ENCODE results near the gene PLA2G4A. TPM values are rescaled to one million over a fixed set of nuclear protein-coding genes. Genes with fewer than 3 reads are reported as not detected.

PLA2G4A gene
- total RNA-seq, 1 experiment from 2014 or later, result 0.39 TPM

GRCh38 chr1:186982116-186982515, 153.4 kb downstream of the PLA2G4A start:
- H3K23ac ChIP-seq (ENCODE audit: insufficient read length, low read depth, low read length), result no peak overlapping the region

More at GRCh38 chr1:186982116-186982515, 153.4 kb downstream of the PLA2G4A start:
- no peaks in the 10 kb centered on the region for H3K9me3 ChIP-seq (ENCODE audit: control insufficient read depth, low read depth, low read length)
- no peaks in the 10 kb centered on the region for H3K79me2 ChIP-seq (ENCODE audit: insufficient read depth, low read length)
- no peak overlapping the region for H3K4me3 Mint-ChIP-seq
- no CpG with 5 or more reads among the region's 3 CpGs for WGBS (ENCODE audit: extremely low coverage, insufficient read length, low lambda C conversion rate)
- H3K56ac ChIP-seq (ENCODE audit: insufficient read length, low read depth, low read length), result no peak overlapping the region
- no peaks in the 10 kb centered on the region for H3K23me2 ChIP-seq (ENCODE audit: insufficient read length, low read depth, low read length, poor library complexity, severe bottlenecking)
- no peak overlapping the region for H3K27ac Mint-ChIP-seq
- DNase-seq, result no peak
- peaks cover 2% of the 10 kb centered on the region; the same call in 1 of the 2 replicates for H3K4me1 ChIP-seq (ENCODE audit: insufficient read depth, low read length)
- H3K14ac ChIP-seq (ENCODE audit: insufficient read depth, low read length), result no peak overlapping the region
- no peak overlapping the region for H2BK20ac ChIP-seq (ENCODE audit: low read depth, low read length, poor library complexity, severe bottlenecking)
- H4K5ac ChIP-seq (ENCODE audit: insufficient read length, low read depth, low read length), result no peak overlapping the region
- no peak overlapping the region for H2BK5ac ChIP-seq (ENCODE audit: insufficient read length, low read length)
- H3K4me1 Mint-ChIP-seq, result peaks cover 11 to 12% of the 10 kb centered on the region in 2 experiments
- TF ChIP-seq CTCF (conservative IDR thresholded peaks at IDR 0.05), result no peak
- no peak overlapping the region for H2BK12ac ChIP-seq (ENCODE audit: insufficient read length, low read depth, low read length)
- no peak overlapping the region for H3K9ac ChIP-seq (ENCODE audit: extremely low read depth, insufficient read length, low read length)
- no peak overlapping the region for H3K27ac ChIP-seq (ENCODE audit: insufficient read length, low read depth, low read length)
- no peak overlapping the region for H3K4me2 ChIP-seq (ENCODE audit: insufficient read depth, insufficient read length, low read length)
- H3K4ac ChIP-seq (ENCODE audit: low read depth, low read length), result no peak overlapping the region
- no peak overlapping the region for H4K8ac ChIP-seq (replicated peaks; ENCODE audit: insufficient read length, low read depth, low read length)
- no peak overlapping the region for H4K91ac ChIP-seq (ENCODE audit: insufficient read length, low read depth, low read length)
- H3K9me3 Mint-ChIP-seq, result no peaks in the 10 kb centered on the region
- H3K36me3 Mint-ChIP-seq (ENCODE audit: insufficient read depth in 1 of 3, low read depth in 3 of 3), result no peaks in the 10 kb centered on the region
- no peak overlapping the region for H2BK120ac ChIP-seq (ENCODE audit: low read depth, low read length, poor library complexity, severe bottlenecking)
- no peaks in the 10 kb centered on the region for H3K27me3 Mint-ChIP-seq (ENCODE audit: low read depth)
- no peak overlapping the region for H2AK5ac ChIP-seq (ENCODE audit: insufficient read length, low read length)
- H3K27me3 ChIP-seq (ENCODE audit: insufficient read depth, low read length), result no peaks in the 10 kb centered on the region
- H2AFZ ChIP-seq (ENCODE audit: low read length), result no peak overlapping the region
- H4K20me1 ChIP-seq (ENCODE audit: control insufficient read depth, insufficient read depth, insufficient read length), result no peaks in the 10 kb centered on the region
- H3K79me1 ChIP-seq (ENCODE audit: insufficient read depth, low read depth, low read length, poor library complexity, severe bottlenecking), result no peaks in the 10 kb centered on the region
- H3K18ac ChIP-seq (ENCODE audit: insufficient read length, low read depth, low read length), result no peak overlapping the region
- H3T11ph ChIP-seq (ENCODE audit: low read length), result no peak overlapping the region
- H2BK15ac ChIP-seq (ENCODE audit: low read depth, low read length), result no peak overlapping the region
